Stimulated activated CD8-positive, alpha-beta memory T cell treated with anti-CD3 and anti-CD28 coated beads, Interleukin-7, amount 100 ng/mL, for 48 hours (primary cell): ENCODE results near the gene LRRC27.
"Not testable (repeated sequence)": the region's sequence is repeated elsewhere in the genome, so short reads cannot be mapped to it uniquely, and the experiment has no call there.

Source experiments
- DNase-seq, 2 donors: peaks; one replicate each; pipeline ENCODE4 v3.0.0-alpha.2; 2020; ENCODE audit warnings: low read depth in 1 of 2; ENCODE audit errors: extremely low read depth in 1 of 2

Gene LRRC27

DNA sequence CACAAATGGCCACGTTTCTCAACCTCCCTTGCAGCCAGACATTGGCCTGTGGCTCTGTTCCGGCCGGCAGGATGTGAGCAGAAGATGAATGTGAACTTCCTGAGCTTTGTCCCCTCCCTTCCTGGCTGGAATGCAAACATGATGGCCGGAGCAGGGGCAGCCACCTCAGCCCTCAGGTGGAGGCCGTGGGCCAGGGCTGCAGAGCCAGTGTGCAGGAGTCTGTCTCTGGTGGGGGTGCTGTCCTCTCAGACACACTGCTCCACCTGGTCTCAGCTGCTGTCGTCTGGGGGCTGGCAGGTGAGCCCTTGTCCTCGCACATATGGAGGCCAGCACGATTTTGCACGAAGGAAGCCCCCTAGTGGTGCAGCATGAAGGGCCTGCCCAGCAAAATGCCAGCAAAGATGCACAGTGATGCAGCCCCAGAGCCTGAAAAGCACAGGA lies 39.7 kb downstream of the LRRC27 start:
- DNase-seq = no peak

GRCh38 chr10:132372516-132373095 lies 40.6 kb downstream of the LRRC27 start:
- no peak for DNase-seq

- DNase-seq = no peak
Observed at GRCh38 chr10:132373241-132373955, 41.4 kb downstream of the LRRC27 start.

DNA sequence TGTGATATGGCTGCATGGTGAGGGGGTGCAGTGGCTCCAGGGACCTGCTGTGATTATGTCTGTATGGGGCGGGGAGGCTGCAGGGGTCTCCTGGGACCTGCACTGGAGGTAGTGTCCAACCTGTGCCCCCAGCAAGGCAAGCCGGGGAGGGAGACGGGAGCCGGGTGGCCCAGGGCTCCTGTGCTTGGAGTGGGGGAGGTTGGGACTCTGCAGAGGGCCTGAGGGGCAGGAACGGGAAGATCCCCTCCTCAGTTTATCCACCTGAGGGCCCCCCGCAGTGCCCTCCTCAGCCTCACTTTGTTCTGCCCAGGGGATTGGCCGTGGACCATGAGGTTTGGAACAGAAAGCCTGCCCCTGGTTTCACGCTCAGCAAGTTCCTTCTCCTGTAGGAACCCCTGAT lies 42.2 kb downstream of the LRRC27 start:
- no peak for DNase-seq

GRCh38 chr10:132374612-132375011 lies 42.6 kb downstream of the LRRC27 start:
- DNase-seq = no peak

GRCh38 chr10:132375116-132375794 lies 43.3 kb downstream of the LRRC27 start:
- DNase-seq = no peak

GRCh38 chr10:132375795-132376297 lies 43.9 kb downstream of the LRRC27 start:
- DNase-seq = no peak

DNA sequence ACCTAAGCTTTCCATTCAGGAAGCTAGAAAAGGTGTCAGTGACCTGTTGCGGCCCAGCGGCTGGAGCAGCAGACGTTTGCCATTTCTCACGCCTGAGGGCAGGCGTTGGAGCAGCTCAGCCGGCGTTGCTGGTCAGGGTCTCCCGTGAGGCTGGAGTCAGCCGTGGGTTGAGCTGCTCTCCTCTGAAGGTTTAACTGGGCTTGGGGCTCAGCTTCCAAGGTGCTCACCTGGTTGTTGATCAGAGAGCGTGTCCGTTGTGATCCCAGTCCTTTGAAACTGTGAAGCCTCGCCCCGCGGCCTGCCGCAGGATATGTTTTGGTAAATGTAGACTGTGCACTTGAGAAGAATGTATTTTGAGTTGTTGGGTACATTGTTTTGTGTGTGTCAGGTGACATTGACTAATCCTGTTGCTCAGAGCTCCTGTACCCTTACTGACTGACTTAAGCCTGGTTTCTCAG lies 44.4 kb downstream of the LRRC27 start:
- no peak for DNase-seq

- DNase-seq = no peak
Observed at GRCh38 chr10:132377326-132377725, 45.3 kb downstream of the LRRC27 start.

GRCh38 chr10:132379026-132379425 lies 47.0 kb downstream of the LRRC27 start:
- not testable (repeated sequence) for DNase-seq

DNA sequence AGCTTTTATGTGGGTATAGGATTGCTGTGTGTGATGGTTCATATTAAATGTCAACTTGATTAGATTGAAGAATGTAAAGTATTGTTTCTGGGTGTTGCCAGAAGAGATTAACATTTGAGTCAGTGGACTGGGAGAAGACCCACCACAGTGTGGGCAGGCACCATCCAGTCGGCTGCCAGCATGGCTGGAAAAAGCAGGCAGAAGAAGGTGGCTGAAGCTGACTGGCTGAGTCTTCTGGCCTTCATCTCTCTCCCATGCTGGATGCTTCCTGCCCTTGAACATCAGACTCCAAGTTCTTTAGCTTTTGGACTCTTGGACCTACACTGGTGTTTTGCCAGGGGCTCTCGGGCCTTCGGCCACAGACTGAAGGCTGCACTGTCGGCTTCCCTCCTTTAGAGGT lies 49.0 kb downstream of the LRRC27 start:
- DNase-seq = not testable (repeated sequence)

DNA sequence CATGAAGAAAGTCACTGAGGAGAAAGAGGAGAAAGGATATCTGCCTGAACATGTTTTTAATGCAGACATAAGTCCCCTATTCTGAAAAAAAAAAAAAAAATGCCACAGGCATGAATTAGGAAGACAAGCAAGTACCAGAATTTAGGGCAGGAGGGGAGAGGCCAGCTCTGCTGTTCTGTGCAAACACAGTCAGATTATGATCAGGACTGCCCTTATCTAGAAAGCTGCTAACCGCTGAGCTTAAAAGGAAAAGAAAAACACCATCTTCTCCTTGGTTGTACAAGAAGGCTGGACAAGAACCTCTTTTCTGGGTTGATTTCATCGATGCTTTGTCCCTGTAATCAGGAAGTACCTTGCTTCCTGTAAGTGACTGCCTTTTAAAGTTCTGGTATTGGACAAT lies 49.7 kb downstream of the LRRC27 start:
- no peak for DNase-seq

GRCh38 chr10:132382231-132382922 lies 50.4 kb downstream of the LRRC27 start:
- no peak for DNase-seq

GRCh38 chr10:132383101-132383500 lies 51.1 kb downstream of the LRRC27 start:
- no peak for DNase-seq

DNA sequence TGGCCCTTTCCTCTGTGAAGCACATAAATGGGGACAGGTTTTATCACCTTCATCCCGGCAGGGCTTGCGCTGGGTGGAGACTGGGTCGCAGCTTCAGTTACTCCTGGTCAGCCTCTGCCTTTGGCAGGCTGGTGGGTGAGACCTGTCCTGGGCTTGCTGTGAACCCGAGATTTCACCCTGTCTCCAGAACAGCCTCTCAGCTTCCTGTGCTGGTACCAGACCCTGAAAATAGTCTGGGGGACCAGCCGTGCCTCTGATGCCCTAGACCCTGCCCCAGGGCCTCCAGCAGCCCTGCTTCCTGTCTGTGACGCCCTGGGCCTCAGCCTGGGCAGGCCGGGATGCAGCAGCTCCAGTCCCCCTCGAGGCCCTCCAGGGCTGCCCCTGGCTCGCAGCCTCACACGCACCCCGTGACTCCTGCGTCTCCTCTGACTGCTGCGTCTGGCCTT lies 51.8 kb downstream of the LRRC27 start:
- no peak for DNase-seq

GRCh38 chr10:132384618-132385388 lies 52.8 kb downstream of the LRRC27 start:
- no peak for DNase-seq

DNA sequence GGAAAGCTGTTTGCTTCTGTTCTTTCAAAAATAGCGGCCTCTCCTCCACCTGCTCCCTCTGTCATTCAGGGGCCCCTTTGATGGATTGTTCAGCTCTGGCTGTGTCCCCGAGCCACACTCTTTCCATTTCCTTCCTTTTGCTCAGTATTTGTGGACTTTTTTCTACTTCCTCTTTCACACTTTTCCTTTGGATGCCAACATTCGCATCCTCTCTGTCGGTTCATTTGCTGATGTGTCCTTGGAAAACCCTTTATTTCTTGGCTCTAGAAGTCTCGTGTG lies 53.3 kb downstream of the LRRC27 start:
- DNase-seq = no peak

DNA sequence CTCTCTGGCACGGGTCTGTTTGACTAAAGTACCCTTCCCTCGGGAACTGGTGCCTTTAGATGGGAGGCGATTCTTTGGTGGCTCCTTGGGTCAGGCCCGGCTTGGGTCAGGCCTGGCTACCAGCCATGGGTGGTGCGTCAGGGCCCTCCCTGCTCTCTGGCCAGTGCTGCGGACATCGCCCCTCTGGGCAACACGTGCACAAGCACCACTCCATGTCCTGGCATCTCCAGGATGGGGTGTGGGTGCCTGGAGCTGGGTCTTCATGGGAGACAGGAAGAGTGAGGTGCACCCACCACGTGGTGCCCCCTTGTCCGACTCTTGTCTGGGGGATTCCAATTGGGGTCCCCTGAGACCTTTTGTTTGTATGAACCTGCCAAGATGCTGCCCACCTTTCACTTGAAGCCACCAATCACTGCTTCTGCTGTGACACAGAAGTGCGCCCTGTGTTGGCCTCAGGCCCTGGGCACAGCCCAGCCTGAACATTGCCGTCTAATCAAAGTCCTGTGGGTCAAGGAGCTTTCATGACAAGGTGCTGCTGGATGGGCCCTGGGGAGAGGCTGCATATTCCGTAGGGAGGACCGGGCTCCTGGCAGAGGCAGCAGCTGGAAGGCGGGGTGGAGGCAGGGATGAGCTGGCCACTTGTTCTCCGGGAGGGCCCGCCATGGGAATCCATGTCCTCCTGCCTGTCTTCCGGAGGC lies 53.9 kb downstream of the LRRC27 start:
- no peak for DNase-seq

DNA sequence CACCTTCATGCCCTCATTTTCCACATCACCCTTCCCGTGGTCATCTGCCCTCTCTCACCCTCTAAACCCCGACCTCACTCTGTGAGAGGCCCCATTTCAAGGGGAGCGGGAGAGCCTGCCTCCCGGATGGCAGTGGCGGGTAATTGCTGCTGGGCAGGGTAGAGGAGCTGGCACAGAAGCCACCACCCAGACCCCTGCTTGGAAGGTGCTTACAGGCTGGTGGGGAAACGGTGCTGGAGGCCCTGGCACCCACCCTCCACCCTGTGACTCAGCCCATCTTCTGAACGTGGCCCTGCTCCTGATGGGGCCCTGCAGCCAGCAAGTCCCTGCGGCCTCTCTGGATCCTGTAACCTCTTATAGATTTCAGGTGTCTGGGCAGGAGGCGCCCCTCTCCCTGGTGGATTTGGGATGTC lies 54.4 kb downstream of the LRRC27 start:
- no peak for DNase-seq

GRCh38 chr10:132386896-132387295 lies 54.9 kb downstream of the LRRC27 start:
- DNase-seq = not testable (repeated sequence)
